Peyer's patch (tissue), 4 donors: ENCODE results near the gene KCNQ2.

Experiments
- CTCF ChIP-seq, 6 experiments: fragments of 450-650 bp in 4 of 6; fragments of 200-600 bp in 2 of 6; sonication (generic) in 1 of 6; IDR thresholded peaks; one replicate each; pipeline ENCODE4 v1.5.1; 2017 to 2019; ENCODE audit warnings: antibody characterized with exemption in 6 of 6, mild to moderate bottlenecking in 3 of 6, moderate library complexity in 1 of 6
- POLR2A ChIP-seq, 2 donors: fragments of 450-650 bp; IDR thresholded peaks; one replicate each; pipeline ENCODE4 v1.5.1; 2017; ENCODE audit warnings: antibody characterized with exemption in 2 of 2, mild to moderate bottlenecking in 2 of 2, moderate library complexity in 2 of 2

- TF ChIP-seq CTCF (IDR thresholded peaks at IDR 0.05) (no peak), POLR2A (IDR thresholded peaks at IDR 0.05) (no peak)
Measured at GRCh38 chr20:63398744-63399514, 73.5 kb downstream of the KCNQ2 start.
